GM12872 (cell line): Measurements from ENCODE around the gene FMO3.

Source experiments
- TF ChIP-seq, protein P1 (sequence below): IDR thresholded peaks from 3 replicates; pipeline ENCODE4 v1.5.1; 2011; ENCODE audit warnings: low read depth, mild to moderate bottlenecking, low read length, moderate library complexity; ENCODE audit not compliant: insufficient read depth

FMO3 gene

GRCh38 chr1:171081314-171081753 lies 9.4 kb upstream of the FMO3 start:
- TF ChIP-seq, protein P1, sequence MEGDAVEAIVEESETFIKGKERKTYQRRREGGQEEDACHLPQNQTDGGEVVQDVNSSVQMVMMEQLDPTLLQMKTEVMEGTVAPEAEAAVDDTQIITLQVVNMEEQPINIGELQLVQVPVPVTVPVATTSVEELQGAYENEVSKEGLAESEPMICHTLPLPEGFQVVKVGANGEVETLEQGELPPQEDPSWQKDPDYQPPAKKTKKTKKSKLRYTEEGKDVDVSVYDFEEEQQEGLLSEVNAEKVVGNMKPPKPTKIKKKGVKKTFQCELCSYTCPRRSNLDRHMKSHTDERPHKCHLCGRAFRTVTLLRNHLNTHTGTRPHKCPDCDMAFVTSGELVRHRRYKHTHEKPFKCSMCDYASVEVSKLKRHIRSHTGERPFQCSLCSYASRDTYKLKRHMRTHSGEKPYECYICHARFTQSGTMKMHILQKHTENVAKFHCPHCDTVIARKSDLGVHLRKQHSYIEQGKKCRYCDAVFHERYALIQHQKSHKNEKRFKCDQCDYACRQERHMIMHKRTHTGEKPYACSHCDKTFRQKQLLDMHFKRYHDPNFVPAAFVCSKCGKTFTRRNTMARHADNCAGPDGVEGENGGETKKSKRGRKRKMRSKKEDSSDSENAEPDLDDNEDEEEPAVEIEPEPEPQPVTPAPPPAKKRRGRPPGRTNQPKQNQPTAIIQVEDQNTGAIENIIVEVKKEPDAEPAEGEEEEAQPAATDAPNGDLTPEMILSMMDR: no peak; the same call in 2 of the 3 replicates

DNA sequence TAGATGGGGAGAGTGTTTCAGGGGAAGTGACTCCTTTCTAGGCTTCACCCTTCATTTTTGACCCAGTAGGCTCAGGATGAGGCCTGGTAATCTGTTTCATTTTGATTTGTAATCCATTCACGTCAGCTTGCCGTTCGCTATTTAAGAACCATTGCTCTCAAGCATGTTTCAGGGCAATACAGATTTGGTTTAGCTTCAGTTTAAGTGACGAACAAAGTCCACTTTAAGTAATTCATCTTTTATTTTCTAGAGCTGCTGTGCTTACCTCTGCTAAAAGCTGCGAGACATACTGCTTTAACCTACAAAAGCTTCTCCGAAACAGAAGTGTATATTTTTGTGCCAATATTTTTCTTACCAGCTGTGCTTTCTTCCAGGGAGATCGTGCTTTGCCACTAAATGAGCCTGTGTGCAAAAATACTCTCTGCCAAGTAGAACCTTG lies 8.9 kb upstream of the FMO3 start:
- TF ChIP-seq, protein P1: no peak

- TF ChIP-seq, protein P1: no peak
These were observed 8.1 kb upstream of the FMO3 start for GRCh38 chr1:171082606-171083005.

GRCh38 chr1:171083222-171083621 lies 7.5 kb upstream of the FMO3 start:
- TF ChIP-seq, protein P1: no peak

DNA sequence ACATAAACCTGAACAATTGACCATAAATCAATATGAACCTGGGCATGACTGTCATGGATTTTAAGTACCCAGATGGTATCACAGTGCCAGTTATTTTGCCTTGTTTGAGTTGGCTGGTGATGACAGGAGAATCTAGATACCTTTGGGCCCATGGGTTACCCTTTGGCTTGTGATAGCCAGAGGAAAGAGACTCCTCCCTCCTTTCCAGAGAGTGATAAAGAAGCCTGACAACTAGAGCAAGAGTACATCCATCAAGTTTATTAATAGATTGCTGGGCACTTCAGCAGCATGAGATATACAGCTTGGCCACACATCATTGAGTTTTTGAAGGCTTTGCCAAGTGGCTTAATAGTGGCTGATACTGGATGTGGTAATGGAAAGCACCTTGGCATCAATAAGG lies 6.6 kb upstream of the FMO3 start:
- TF ChIP-seq, protein P1: no peak

GRCh38 chr1:171084870-171085269 lies 5.8 kb upstream of the FMO3 start:
- TF ChIP-seq, protein P1: no peak

GRCh38 chr1:171087896-171088295 lies 2.8 kb upstream of the FMO3 start:
- TF ChIP-seq, protein P1: no peak
